H1 (cell line): ENCODE results near the gene CPNE5. TPM values are rescaled to one million over a fixed set of nuclear protein-coding genes. Genes with fewer than 3 reads are reported as not detected.

ENCODE experiments used
- ASH2L ChIP-seq: fragments of 200-600, 300-600 bp; sonication (generic); IDR thresholded peaks from one replicate; pipeline ENCODE4 v1.7.1; 2017; ENCODE audit warnings: low read length
- CHD1 ChIP-seq: IDR thresholded peaks from 2 replicates; pipeline ENCODE4 v1.6.1; 2012; ENCODE audit warnings: low read depth, low read length, improper control_type of control experiment
- SIN3A ChIP-seq, 2 experiments: IDR thresholded peaks in 1 of 2; conservative IDR thresholded peaks in 1 of 2; 2 replicates each; pipeline ENCODE4 v1.6.1; 2011 to 2012; ENCODE audit warnings: low read length in 2 of 2, improper control_type of control experiment in 1 of 2, low read depth in 1 of 2, mild to moderate bottlenecking in 1 of 2
- TBP ChIP-seq: IDR thresholded peaks from 2 replicates; pipeline ENCODE4 v1.6.1; 2011; ENCODE audit warnings: low read depth, low read length, improper control_type of control experiment
- polyA plus RNA-seq, 7 experiments: library from polyadenylated mRNA; depleted of rRNA in 3 of 7; stranded (reverse) in 5 of 7; unstranded in 2 of 7; fragments of >200 nt in 5 of 7; fragments of 200-250 nt in 2 of 7; gene quantifications; 1 replicate in 5 of 7; 2 replicates in 1 of 7; 4 replicates in 1 of 7; pipeline versions ENCODE4 v1.2.1 to v1.2.3, GENCODE V29; 2011 to 2013; ENCODE audit warnings: missing spikeins in 2 of 7, mixed read lengths in 2 of 7
- total RNA-seq: library from RNA; stranded (reverse); fragmentation: NEBNext Ultra II Directional; extraction: Animal tissue kit (Norgen Biotek cat#: 25700); gene quantifications from 2 replicates; pipeline ENCODE4 v1.2.1, GENCODE V29; 2021
- TF ChIP-seq, protein P1 (sequence below): fragments of 300-600 bp; sonication (generic); IDR thresholded peaks from 2 replicates; pipeline ENCODE4 v1.7.1; 2012; ENCODE audit warnings: low read length, moderate library complexity, mild to moderate bottlenecking, inconsistent platforms; ENCODE audit not compliant: insufficient replicate concordance
- TF ChIP-seq, protein P2 (sequence below): IDR thresholded peaks from 2 replicates; pipeline ENCODE4 v1.6.1; 2012; ENCODE audit warnings: inconsistent platforms
- TF ChIP-seq, protein P3 (sequence below): IDR thresholded peaks from 2 replicates; pipeline ENCODE4 v1.6.1; 2011; ENCODE audit warnings: low read depth, mild to moderate bottlenecking, low read length; ENCODE audit not compliant: insufficient read depth

The CPNE5 gene
- total and polyA plus RNA-seq, 2 of the 8 experiments (the other 6 are each of a cell fraction or from before 2014, with no cell fraction given): 0.88 to 1.8 TPM

DNA sequence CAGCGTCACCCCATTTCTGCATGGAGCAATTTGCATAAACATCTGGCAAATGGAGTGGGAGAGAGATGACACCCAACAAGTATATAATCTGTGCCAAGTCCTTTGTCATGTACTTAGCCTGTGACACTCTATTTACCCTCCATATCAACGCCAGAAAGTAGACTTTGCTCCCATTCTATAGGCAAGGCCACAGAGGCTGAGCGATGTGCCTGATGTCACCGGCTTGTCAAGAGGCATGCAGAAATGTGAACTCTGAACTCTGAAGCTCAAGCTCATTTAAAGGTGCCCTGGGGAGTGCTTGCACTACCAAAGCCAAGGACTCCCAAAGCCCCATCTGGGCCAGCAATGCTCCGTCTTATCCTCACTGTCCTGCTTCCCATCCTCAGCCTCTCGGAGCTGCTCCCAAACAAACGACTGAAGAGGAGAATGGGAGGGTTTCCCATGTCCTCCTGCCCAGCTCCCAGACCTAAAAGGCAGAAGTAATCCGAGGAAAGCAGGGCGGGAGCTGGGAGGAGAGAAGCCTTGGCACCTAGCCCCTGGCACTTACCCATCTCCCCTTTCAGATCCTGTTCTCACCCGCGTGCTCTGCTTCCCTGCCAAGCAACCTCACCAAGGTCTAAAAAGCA lies 9.2 kb downstream of the CPNE5 start (continued):
- TF ChIP-seq, protein P1, sequence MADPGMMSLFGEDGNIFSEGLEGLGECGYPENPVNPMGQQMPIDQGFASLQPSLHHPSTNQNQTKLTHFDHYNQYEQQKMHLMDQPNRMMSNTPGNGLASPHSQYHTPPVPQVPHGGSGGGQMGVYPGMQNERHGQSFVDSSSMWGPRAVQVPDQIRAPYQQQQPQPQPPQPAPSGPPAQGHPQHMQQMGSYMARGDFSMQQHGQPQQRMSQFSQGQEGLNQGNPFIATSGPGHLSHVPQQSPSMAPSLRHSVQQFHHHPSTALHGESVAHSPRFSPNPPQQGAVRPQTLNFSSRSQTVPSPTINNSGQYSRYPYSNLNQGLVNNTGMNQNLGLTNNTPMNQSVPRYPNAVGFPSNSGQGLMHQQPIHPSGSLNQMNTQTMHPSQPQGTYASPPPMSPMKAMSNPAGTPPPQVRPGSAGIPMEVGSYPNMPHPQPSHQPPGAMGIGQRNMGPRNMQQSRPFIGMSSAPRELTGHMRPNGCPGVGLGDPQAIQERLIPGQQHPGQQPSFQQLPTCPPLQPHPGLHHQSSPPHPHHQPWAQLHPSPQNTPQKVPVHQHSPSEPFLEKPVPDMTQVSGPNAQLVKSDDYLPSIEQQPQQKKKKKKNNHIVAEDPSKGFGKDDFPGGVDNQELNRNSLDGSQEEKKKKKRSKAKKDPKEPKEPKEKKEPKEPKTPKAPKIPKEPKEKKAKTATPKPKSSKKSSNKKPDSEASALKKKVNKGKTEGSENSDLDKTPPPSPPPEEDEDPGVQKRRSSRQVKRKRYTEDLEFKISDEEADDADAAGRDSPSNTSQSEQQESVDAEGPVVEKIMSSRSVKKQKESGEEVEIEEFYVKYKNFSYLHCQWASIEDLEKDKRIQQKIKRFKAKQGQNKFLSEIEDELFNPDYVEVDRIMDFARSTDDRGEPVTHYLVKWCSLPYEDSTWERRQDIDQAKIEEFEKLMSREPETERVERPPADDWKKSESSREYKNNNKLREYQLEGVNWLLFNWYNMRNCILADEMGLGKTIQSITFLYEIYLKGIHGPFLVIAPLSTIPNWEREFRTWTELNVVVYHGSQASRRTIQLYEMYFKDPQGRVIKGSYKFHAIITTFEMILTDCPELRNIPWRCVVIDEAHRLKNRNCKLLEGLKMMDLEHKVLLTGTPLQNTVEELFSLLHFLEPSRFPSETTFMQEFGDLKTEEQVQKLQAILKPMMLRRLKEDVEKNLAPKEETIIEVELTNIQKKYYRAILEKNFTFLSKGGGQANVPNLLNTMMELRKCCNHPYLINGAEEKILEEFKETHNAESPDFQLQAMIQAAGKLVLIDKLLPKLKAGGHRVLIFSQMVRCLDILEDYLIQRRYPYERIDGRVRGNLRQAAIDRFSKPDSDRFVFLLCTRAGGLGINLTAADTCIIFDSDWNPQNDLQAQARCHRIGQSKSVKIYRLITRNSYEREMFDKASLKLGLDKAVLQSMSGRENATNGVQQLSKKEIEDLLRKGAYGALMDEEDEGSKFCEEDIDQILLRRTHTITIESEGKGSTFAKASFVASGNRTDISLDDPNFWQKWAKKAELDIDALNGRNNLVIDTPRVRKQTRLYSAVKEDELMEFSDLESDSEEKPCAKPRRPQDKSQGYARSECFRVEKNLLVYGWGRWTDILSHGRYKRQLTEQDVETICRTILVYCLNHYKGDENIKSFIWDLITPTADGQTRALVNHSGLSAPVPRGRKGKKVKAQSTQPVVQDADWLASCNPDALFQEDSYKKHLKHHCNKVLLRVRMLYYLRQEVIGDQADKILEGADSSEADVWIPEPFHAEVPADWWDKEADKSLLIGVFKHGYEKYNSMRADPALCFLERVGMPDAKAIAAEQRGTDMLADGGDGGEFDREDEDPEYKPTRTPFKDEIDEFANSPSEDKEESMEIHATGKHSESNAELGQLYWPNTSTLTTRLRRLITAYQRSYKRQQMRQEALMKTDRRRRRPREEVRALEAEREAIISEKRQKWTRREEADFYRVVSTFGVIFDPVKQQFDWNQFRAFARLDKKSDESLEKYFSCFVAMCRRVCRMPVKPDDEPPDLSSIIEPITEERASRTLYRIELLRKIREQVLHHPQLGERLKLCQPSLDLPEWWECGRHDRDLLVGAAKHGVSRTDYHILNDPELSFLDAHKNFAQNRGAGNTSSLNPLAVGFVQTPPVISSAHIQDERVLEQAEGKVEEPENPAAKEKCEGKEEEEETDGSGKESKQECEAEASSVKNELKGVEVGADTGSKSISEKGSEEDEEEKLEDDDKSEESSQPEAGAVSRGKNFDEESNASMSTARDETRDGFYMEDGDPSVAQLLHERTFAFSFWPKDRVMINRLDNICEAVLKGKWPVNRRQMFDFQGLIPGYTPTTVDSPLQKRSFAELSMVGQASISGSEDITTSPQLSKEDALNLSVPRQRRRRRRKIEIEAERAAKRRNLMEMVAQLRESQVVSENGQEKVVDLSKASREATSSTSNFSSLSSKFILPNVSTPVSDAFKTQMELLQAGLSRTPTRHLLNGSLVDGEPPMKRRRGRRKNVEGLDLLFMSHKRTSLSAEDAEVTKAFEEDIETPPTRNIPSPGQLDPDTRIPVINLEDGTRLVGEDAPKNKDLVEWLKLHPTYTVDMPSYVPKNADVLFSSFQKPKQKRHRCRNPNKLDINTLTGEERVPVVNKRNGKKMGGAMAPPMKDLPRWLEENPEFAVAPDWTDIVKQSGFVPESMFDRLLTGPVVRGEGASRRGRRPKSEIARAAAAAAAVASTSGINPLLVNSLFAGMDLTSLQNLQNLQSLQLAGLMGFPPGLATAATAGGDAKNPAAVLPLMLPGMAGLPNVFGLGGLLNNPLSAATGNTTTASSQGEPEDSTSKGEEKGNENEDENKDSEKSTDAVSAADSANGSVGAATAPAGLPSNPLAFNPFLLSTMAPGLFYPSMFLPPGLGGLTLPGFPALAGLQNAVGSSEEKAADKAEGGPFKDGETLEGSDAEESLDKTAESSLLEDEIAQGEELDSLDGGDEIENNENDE: no peak
- TF ChIP-seq, protein P2, sequence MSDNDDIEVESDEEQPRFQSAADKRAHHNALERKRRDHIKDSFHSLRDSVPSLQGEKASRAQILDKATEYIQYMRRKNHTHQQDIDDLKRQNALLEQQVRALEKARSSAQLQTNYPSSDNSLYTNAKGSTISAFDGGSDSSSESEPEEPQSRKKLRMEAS: no peak
- TF ChIP-seq, protein P3, sequence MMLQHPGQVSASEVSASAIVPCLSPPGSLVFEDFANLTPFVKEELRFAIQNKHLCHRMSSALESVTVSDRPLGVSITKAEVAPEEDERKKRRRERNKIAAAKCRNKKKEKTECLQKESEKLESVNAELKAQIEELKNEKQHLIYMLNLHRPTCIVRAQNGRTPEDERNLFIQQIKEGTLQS: no peak
- no peak for TF ChIP-seq SIN3A (conservative IDR thresholded peaks at IDR 0.05 in 1 of 2, IDR thresholded peaks at IDR 0.05 in 1 of 2; ENCODE audit: low read depth in 1 of 2, low read length in 2 of 2)
- TF ChIP-seq TBP: no peak
- no peak for TF ChIP-seq CHD1
- no peak for TF ChIP-seq ASH2L
